GM12873 (cell line): Measurements from ENCODE around the gene ADARB1.

Source experiments
- CTCF ChIP-seq: IDR thresholded peaks from 2 replicates; pipeline ENCODE4 v1.5.1; 2012; ENCODE audit warnings: low read depth, mild to moderate bottlenecking, moderate library complexity, low read length, control low read depth; ENCODE audit not compliant: insufficient read depth; ENCODE audit errors: missing control alignments

The ADARB1 gene

GRCh38 chr21:45087022-45087823 lies 12.8 kb downstream of the ADARB1 start:
- TF ChIP-seq CTCF: no peak

GRCh38 chr21:45088116-45088515 lies 13.7 kb downstream of the ADARB1 start:
- no peak for TF ChIP-seq CTCF

- no peak for TF ChIP-seq CTCF
These were observed 14.3 kb downstream of the ADARB1 start for GRCh38 chr21:45088729-45089128.

GRCh38 chr21:45089964-45090363 lies 15.6 kb downstream of the ADARB1 start:
- TF ChIP-seq CTCF: no peak

- no peak for TF ChIP-seq CTCF
These were observed 16.6 kb downstream of the ADARB1 start for GRCh38 chr21:45090966-45091365.

DNA sequence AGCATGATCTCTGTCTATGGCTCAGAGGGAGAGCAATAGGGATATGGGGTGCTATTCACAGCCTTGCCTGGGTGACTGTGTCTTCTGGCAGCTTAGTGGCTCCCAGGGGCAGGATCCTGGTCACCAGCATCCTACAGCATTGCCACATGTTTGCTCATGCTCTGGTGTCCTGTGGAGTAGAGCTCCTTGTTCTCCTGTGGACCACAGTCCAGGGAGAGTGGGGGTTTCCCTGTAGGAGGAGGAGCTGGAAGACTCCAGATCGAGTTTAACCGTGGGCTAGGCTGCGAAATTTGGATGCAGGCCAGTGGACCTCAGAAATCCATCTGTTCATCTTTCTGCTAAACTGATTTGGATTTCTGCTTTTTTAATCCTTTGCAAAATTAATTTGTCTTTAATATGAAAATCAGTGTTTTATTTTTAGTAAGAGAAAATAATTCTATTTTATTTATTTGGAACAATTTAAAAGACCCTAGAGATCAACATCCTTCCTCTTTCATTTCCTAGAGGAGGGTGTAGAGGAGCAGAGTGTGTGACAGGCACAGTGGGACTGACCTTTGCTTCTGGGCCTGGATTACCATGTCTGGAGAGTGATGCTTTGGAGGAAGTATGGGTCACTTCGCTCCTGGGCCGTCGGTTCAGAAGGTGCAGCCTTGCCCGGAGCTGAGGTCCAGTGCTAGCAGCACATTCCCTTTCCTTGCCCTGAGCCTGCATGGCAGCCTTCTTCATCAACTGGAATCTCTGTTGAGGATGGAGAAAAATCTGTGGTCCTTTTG lies 17.4 kb downstream of the ADARB1 start:
- TF ChIP-seq CTCF: no peak

- no peak for TF ChIP-seq CTCF
These were observed 18.7 kb downstream of the ADARB1 start for GRCh38 chr21:45093035-45093532.
